Stomach (tissue), 4 donors: ENCODE measurements around the gene SH2D5.

ENCODE experiments used
- CTCF ChIP-seq, 7 experiments: fragments of 450-650 bp in 4 of 7; fragments of 200-600 bp in 3 of 7; sonication (generic) in 3 of 7; IDR thresholded peaks; one replicate each; pipeline ENCODE4 v1.5.1; 2016 to 2019; ENCODE audit warnings: antibody characterized with exemption in 7 of 7, control low read depth in 2 of 7, mild to moderate bottlenecking in 1 of 7
- EP300 ChIP-seq: sonication (generic); formaldehyde crosslinking; IDR thresholded peaks from one replicate; pipeline ENCODE4 v1.6.1; 2017; ENCODE audit warnings: antibody characterized with exemption
- POLR2A ChIP-seq, 4 donors: fragments of 450-650 bp; IDR thresholded peaks; one replicate each; pipeline ENCODE4 v1.6.1; 2016; ENCODE audit warnings: antibody characterized with exemption in 4 of 4, control low read depth in 2 of 4, mild to moderate bottlenecking in 1 of 4, moderate library complexity in 1 of 4

GRCh38 chr1:20702416-20702815 lies 30.1 kb downstream of the SH2D5 start:
- TF ChIP-seq POLR2A (IDR thresholded peaks at IDR 0.05) (no peak), CTCF (IDR thresholded peaks at IDR 0.05) (no peak), EP300 (no peak)
